SK-N-SH (cell line): ENCODE results near the gene TCF23. TPM values are rescaled to one million over a fixed set of nuclear protein-coding genes. Genes with fewer than 3 reads are reported as not detected.
A peak's percentile ranks its signal among the peaks of the same experiment; 100 is the strongest.

Experiments
- CTCF ChIA-PET: fragments of 300-600, 350-600 bp; formaldehyde crosslinking; extraction: SDS; loops from one replicate; lab custom pipeline; 2021; lab: Yijun Ruan, JAX
- POLR2A ChIA-PET: fragments of 350-600 bp; sonication (Branson Sonifier 250); formaldehyde crosslinking; extraction: SDS; loops from one replicate; lab custom pipeline; 2020; ENCODE audit warnings: antibody characterized with exemption, inconsistent platforms; lab: Yijun Ruan, JAX
- DNase-seq: peaks from one replicate; pipeline ENCODE4 v3.0.0; 2012
- H2AFZ ChIP-seq: fragments of 200-600 bp; sonication (generic); 2 replicates; pipeline ENCODE4 v1.8.1; 2016; ENCODE audit warnings: antibody characterized with exemption, mild to moderate bottlenecking, low read depth
- H3F3A ChIP-seq: fragments of 200-600 bp; sonication (generic); replicated peaks from 2 replicates; pipeline ENCODE3; 2016; ENCODE audit warnings: antibody characterized with exemption, mild to moderate bottlenecking; ENCODE audit not compliant: insufficient read depth
- H3K27ac ChIP-seq, 2 experiments: fragments of 200-500 bp in 1 of 2; fragments of 200-600 bp in 1 of 2; sonication (Bioruptor generic) in 1 of 2; sonication (generic), shearing (Covaris generic) in 1 of 2; 2 replicates each; pipeline versions ENCODE4 v1.5.1 to v1.6.1; 2014 to 2016; ENCODE audit warnings: low read depth in 2 of 2, inconsistent platforms in 1 of 2, low read length in 1 of 2, mild to moderate bottlenecking in 1 of 2, mixed read lengths in 1 of 2
- H3K27me3 ChIP-seq: fragments of 200-600 bp; sonication (generic), shearing (Covaris generic); 2 replicates; pipeline ENCODE4 v1.6.1; 2016; ENCODE audit warnings: mixed run types; ENCODE audit not compliant: insufficient read depth
- H3K36me3 ChIP-seq, 2 experiments: fragments of 200-500 bp in 1 of 2; fragments of 200-600 bp in 1 of 2; sonication (Bioruptor generic) in 1 of 2; sonication (generic) in 1 of 2; replicated peaks in 1 of 2; 2 replicates each; pipeline versions ENCODE3 to v1.5.1; 2014 to 2016; ENCODE audit warnings: low read length in 1 of 2, mild to moderate bottlenecking in 1 of 2; ENCODE audit not compliant: insufficient read depth in 2 of 2, control insufficient read depth in 1 of 2
- H3K4me1 ChIP-seq, 2 experiments: fragments of 200-500 bp in 1 of 2; fragments of 200-600 bp in 1 of 2; sonication (Bioruptor generic) in 1 of 2; sonication (generic), shearing (Covaris generic) in 1 of 2; 2 replicates each; pipeline versions ENCODE4 v1.5.1 to v1.6.1; 2014 to 2016; ENCODE audit warnings: low read depth in 1 of 2, low read length in 1 of 2, mixed run types in 1 of 2; ENCODE audit not compliant: insufficient read depth in 2 of 2, control insufficient read depth in 1 of 2
- H3K4me2 ChIP-seq: fragments of 200-600 bp; sonication (generic), shearing (Covaris generic); 2 replicates; pipeline ENCODE4 v1.6.1; 2017; ENCODE audit warnings: mixed run types
- H3K4me3 ChIP-seq, 2 experiments: fragments of 200-500 bp in 1 of 2; fragments of 200-600 bp in 1 of 2; sonication (Bioruptor generic) in 1 of 2; sonication (generic), shearing (Covaris generic) in 1 of 2; 2 replicates each; pipeline versions ENCODE4 v1.5.1 to v1.8.1; 2014 to 2016; ENCODE audit warnings: low read depth in 2 of 2, inconsistent platforms in 1 of 2, low read length in 1 of 2, mild to moderate bottlenecking in 1 of 2, mixed read lengths in 1 of 2, moderate library complexity in 1 of 2
- H3K79me2 ChIP-seq: fragments of 200-600 bp; sonication (generic); 2 replicates; pipeline ENCODE4 v1.8.1; 2017; ENCODE audit warnings: mild to moderate bottlenecking; ENCODE audit not compliant: insufficient read depth
- H3K9ac ChIP-seq: fragments of 200-600 bp; sonication (generic); 2 replicates; pipeline ENCODE4 v1.6.1; 2017; ENCODE audit warnings: mixed run types
- H3K9me2 ChIP-seq: fragments of 200-600 bp; sonication (generic); 2 replicates; pipeline ENCODE4 v1.6.1; 2017; ENCODE audit warnings: mixed run types
- H3K9me3 ChIP-seq: fragments of 200-600 bp; sonication (generic); 2 replicates; pipeline ENCODE4 v1.6.1; 2017; ENCODE audit warnings: mixed run types, mild to moderate bottlenecking, moderate library complexity
- H4K20me1 ChIP-seq: fragments of 200-600 bp; sonication (generic); 2 replicates; pipeline ENCODE4 v1.6.1; 2017; ENCODE audit warnings: mild to moderate bottlenecking, mixed run types; ENCODE audit not compliant: insufficient read depth
- CHD2 ChIP-seq: fragments of 150-350 bp; IDR thresholded peaks from 2 replicates; pipeline ENCODE4 v1.6.1; 2018; ENCODE audit warnings: low read length; ENCODE audit not compliant: partially characterized antibody
- EZH2phosphoT487 ChIP-seq: fragments of 200-600 bp; sonication (generic); IDR thresholded peaks from 2 replicates; pipeline ENCODE4 v1.6.1; 2017; ENCODE audit warnings: low read depth, mixed run types, mild to moderate bottlenecking, antibody characterized with exemption, moderate library complexity, borderline replicate concordance
- FOXJ3 ChIP-seq: sonication (generic); formaldehyde crosslinking; IDR thresholded peaks from 2 replicates; pipeline ENCODE4 v1.5.1; 2020; ENCODE audit warnings: mild to moderate bottlenecking, missing genetic modification reagents
- GABPA ChIP-seq: IDR thresholded peaks from 2 replicates; pipeline ENCODE4 v1.4.0; 2012; ENCODE audit warnings: low read depth, mild to moderate bottlenecking
- IRF3 ChIP-seq: fragments of 150-350 bp; IDR thresholded peaks from 2 replicates; pipeline ENCODE4 v1.6.1; 2016; ENCODE audit warnings: mild to moderate bottlenecking, low read depth, low read length
- JUND ChIP-seq: IDR thresholded peaks from 2 replicates; pipeline ENCODE4 v1.4.0; 2012
- MAX ChIP-seq: IDR thresholded peaks from 2 replicates; pipeline ENCODE4 v1.4.0; 2012; ENCODE audit warnings: low read depth
- MEF2A ChIP-seq: IDR thresholded peaks from 2 replicates; pipeline ENCODE4 v1.4.0; 2012; ENCODE audit warnings: low read depth, borderline replicate concordance
- PBX3 ChIP-seq: IDR thresholded peaks from 2 replicates; pipeline ENCODE4; 2012
- RAD21 ChIP-seq: IDR thresholded peaks from 2 replicates; pipeline ENCODE4 v1.6.1; 2012; ENCODE audit warnings: mild to moderate bottlenecking, low read length
- REST ChIP-seq: IDR thresholded peaks from 2 replicates; pipeline ENCODE4 v1.6.1; 2012; ENCODE audit warnings: mild to moderate bottlenecking, low read depth, low read length, moderate library complexity
- USF1 ChIP-seq: IDR thresholded peaks from 2 replicates; pipeline ENCODE4 v1.4.0; 2012; ENCODE audit warnings: low read depth, borderline replicate concordance
- ZBTB33 ChIP-seq: IDR thresholded peaks from 2 replicates; pipeline ENCODE4 v1.4.0; 2012; ENCODE audit warnings: low read depth, borderline replicate concordance
- WGBS: methylation state at CpG from one replicate; pipeline ENCODE4 v1.1.6; 2017; ENCODE audit warnings: low lambda C conversion rate; 5-methylcytosine and 5-hydroxymethylcytosine counted together
- polyA plus RNA-seq, 3 experiments: library from polyadenylated mRNA; depleted of rRNA; stranded (reverse); fragments of >200 nt; gene quantifications; 2 replicates each; pipeline ENCODE4 v1.2.3, GENCODE V29; 2012

Gene TCF23
- polyA plus RNA-seq, 1 of the 3 experiments (the other 2 are of a cell fraction), result not detected

GRCh38 chr2:27189989-27190388 is 41.2 kb downstream of the TCF23 start:
- WGBS, result 85% methylated on average over 8 of the region's 8 CpGs
- Histone ChIP-seq H3K27ac (no peak overlapping the region), H4K20me1 (no peaks in the 10 kb centered on the region), H3K27me3 (no peaks in the 10 kb centered on the region), H3F3A (peaks cover 7% of the 10 kb centered on the region), H3K4me3 (no peak overlapping the region), H3K4me1 (peaks cover 0 to 8% of the 10 kb centered on the region in 2 experiments; a peak in 3 of 4 replicates), H3K9ac (no peak overlapping the region), H3K36me3 (no peaks in the 10 kb centered on the region), H3K9me3 (no peaks in the 10 kb centered on the region), H2AFZ (no peak overlapping the region), H3K4me2 (no peak overlapping the region), H3K79me2 (no peaks in the 10 kb centered on the region), H3K9me2 (no peaks in the 10 kb centered on the region)
- DNase-seq, result no peak
- TF ChIP-seq JUND (no peak), MAX (no peak)
- ChIA-PET CTCF (interaction anchor here (2.5 to 3.6 kb wide), 4 partner anchors 8 to 91 kb away, joined by 12 to 131 read pairs (median 23); partner anchors contain the start of gene PREB), POLR2A (no interaction called here)

- Histone ChIP-seq H3K9me3 (no peaks in the 10 kb centered on the region), H3K9ac (no peak overlapping the region), H3K27ac (no peak overlapping the region), H3K27me3 (no peaks in the 10 kb centered on the region), H4K20me1 (no peaks in the 10 kb centered on the region), H3K4me2 (no peak overlapping the region), H3F3A (no peaks in the 10 kb centered on the region), H3K9me2 (no peaks in the 10 kb centered on the region), H3K4me1 (no peaks in the 10 kb centered on the region), H3K79me2 (no peaks in the 10 kb centered on the region), H2AFZ (no peak overlapping the region), H3K36me3 (no peaks in the 10 kb centered on the region), H3K4me3 (no peak overlapping the region)
- CTCF ChIA-PET, result interaction anchor here (0.5 to 4.4 kb wide), 59 partner anchors 8 to 346 kb away, joined by 3 to 131 read pairs (median 6); partner anchors contain the start of genes ABHD1, ATRAID, CAD and CGREF1
- POLR2A ChIA-PET, result interaction anchor here (1.0 to 1.2 kb wide), 4 partner anchors 57 to 104 kb away, joined by 3 to 6 read pairs (median 4); partner anchors contain the start of genes KHK and PREB
- DNase-seq, result peak; percentile 84
- 36% methylated on average over 8 of the region's 8 CpGs for WGBS
- TF ChIP-seq PBX3 (no peak), REST (no peak), EZH2phosphoT487 (no peak), USF1 (no peak), ZBTB33 (no peak), MAX (no peak), CHD2 (no peak), RAD21 (peak; percentile 98), GABPA (no peak), FOXJ3 (CRISPR knock-in tag) (no peak), MEF2A (no peak), IRF3 (no peak)
These were observed 42.4 kb downstream of the TCF23 start for GRCh38 chr2:27191070-27191829.
